SU-DHL-6 (cell line): Measurements from ENCODE around the gene PRPF40A.

ENCODE experiments used
- EZH2phosphoT487 ChIP-seq: fragments of 200-600 bp; sonication (generic), shearing (Covaris generic); conservative IDR thresholded peaks from 2 replicates; pipeline ENCODE4 v1.6.1; 2018; ENCODE audit warnings: mild to moderate bottlenecking, antibody characterized with exemption, low read length, moderate library complexity, mixed read lengths
- TF ChIP-seq, protein P1 (sequence below): fragments of 200-600 bp; sonication (generic); IDR thresholded peaks from one replicate; pipeline ENCODE4 v1.5.1; 2017; ENCODE audit warnings: antibody characterized with exemption, mild to moderate bottlenecking, low read length, moderate library complexity; ENCODE audit not compliant: insufficient read depth, poor library complexity, severe bottlenecking

DNA sequence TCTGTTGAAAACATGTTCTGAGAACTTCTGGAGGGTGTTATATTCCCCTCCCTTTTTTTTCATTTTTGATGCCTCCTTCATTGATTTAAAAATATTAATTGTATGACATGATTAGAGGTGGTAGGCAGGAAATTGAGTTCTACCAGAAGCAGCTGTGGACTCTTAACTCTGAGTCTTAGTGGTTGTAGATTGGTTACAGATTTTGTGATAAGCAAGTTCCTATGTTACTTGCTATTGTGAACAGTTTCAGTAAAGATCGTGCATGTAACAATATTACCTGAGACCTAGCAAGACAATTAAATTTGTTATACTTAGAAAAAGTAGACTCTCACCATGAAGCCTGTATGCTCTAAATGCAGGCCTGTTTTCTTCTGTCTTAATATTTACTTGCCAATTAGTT, 88.1 kb downstream of the PRPF40A start:
- TF ChIP-seq, protein P1, sequence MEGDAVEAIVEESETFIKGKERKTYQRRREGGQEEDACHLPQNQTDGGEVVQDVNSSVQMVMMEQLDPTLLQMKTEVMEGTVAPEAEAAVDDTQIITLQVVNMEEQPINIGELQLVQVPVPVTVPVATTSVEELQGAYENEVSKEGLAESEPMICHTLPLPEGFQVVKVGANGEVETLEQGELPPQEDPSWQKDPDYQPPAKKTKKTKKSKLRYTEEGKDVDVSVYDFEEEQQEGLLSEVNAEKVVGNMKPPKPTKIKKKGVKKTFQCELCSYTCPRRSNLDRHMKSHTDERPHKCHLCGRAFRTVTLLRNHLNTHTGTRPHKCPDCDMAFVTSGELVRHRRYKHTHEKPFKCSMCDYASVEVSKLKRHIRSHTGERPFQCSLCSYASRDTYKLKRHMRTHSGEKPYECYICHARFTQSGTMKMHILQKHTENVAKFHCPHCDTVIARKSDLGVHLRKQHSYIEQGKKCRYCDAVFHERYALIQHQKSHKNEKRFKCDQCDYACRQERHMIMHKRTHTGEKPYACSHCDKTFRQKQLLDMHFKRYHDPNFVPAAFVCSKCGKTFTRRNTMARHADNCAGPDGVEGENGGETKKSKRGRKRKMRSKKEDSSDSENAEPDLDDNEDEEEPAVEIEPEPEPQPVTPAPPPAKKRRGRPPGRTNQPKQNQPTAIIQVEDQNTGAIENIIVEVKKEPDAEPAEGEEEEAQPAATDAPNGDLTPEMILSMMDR: no peak
- no peak for TF ChIP-seq EZH2phosphoT487
